Activated CD4-positive, alpha-beta T cell treated with anti-CD3 and anti-CD28 coated beads for 4 hours (primary cell): ENCODE results near the gene TRIOBP.
"Not testable (repeated sequence)": the region's sequence is repeated elsewhere in the genome, so short reads cannot be mapped to it uniquely, and the experiment has no call there.

Source experiments
- DNase-seq, 2 donors: peaks; one replicate each; pipeline ENCODE4 v3.0.0-alpha.2; 2020

The TRIOBP gene

GRCh38 chr22:37776639-37777005 is 79.8 kb downstream of the TRIOBP start:
- DNase-seq: no peak

GRCh38 chr22:37777122-37777687 is 80.4 kb downstream of the TRIOBP start:
- no peak for DNase-seq

- DNase-seq: no peak
These were observed 81.6 kb downstream of the TRIOBP start for GRCh38 chr22:37778370-37779009.

- no peak for DNase-seq
These were observed 84.7 kb downstream of the TRIOBP start for GRCh38 chr22:37781434-37782059.

- no peak for DNase-seq
These were observed 85.7 kb downstream of the TRIOBP start for GRCh38 chr22:37782340-37783168.

DNA sequence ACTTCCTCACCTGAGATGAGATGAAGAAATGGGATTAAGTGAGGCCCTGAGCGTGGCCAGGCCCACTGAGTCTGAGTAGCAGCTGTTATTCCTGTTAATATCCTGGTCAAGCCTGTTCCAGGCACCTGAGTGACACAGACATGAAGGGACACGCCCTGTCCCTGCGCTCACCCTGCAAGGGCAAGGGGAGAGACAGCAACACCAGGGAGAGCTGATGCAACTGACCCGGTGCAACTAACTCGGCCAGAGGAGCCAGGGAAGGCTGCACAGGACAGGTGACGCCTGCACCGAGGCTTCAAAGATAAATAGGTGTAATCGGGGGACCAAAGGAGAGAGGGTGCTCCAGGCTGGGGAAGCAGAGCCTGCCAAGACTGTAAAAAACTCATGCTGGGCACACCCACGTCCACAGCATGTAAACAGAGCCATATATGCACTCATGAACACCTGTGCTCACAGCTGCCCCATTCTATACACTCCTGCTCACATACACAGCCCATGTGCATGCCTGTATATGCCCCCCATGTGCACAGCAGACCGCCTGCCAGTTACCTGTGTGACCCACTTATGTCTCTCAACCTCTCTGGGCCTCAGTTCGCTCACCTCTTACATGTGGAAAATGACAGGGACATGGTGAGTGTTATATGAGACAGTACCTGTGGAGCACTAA is 88.1 kb downstream of the TRIOBP start:
- DNase-seq: no peak

DNA sequence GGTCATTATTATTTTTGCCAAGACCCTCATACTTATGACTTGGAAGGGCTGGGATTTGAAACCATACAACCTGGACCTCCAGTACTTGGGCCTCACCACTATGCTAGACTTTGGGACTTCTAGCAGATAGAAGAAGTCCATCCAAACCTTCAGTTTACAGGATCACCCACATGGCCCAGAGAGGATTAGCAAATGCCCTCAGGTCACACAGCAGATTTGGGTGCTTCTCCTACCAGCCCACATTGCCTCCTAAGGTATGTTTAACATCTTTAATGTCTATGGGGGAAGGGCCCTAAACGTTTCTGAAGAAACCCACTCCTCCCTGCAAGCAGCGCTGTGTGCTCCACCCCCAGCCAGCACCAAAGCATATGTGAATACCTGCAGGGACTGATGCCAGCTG is 93.4 kb downstream of the TRIOBP start:
- DNase-seq: no peak

- no peak for DNase-seq
These were observed 95.6 kb downstream of the TRIOBP start for GRCh38 chr22:37792494-37792893.

DNA sequence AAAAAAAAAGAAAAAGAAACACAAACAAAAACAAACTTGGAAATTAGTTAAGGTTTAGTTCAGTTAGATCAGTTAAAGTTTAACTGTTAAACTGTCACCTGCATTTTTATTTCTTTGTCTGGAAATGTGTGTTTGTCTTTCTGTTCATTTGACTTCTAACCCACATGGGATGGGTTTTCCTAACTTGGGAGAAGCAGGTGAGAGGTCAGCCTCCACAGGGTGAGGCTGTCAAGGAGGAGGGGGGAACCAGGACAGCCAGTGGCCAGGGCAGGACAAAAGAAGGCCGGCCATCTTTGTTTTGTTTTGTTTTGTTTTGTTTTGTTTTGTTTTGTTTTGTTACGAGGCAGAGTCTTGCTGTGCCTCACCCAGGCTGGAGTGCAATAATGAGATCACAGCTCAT is 97.5 kb downstream of the TRIOBP start:
- no peak for DNase-seq

DNA sequence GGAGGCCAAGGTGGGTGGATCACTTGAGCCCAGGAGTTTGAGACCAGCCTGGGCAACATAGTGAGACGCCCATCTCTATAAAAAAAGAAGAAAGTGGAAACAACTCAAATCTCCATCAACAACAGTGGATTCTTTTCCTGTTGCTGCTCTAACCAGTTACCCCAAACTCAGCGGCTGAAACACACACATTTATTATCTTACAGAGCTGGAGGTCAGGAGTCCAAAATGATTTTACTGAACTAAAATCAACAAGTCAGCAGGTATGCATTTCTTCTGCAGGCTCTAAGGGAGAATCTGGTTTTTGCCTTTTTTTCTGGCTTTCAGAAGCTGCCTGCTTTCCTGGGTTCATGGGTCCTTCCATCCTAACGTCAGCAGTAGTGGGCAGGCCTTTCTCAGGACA is 99.2 kb downstream of the TRIOBP start:
- no peak for DNase-seq

DNA sequence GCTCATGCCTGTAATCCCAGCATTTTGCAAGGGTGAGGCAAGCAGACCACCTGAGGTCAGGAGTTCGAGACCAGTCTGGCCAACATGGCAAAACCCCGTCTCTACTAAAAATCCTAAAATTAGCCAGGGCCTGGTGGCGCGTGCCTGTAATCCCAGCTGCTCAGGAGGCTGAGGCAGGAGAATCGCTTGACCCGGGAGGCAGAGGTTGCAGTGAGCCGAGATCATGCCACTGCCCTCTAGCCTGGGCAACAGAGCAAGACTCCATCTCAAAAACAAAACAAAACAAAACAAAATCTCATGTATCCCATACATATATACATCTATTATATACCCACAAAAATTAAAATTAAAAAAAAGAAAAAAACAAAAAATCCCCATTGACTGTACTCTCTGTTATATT is 100.4 kb downstream of the TRIOBP start:
- not testable (repeated sequence) for DNase-seq

GRCh38 chr22:37797874-37798500 is 101.1 kb downstream of the TRIOBP start:
- no peak for DNase-seq

DNA sequence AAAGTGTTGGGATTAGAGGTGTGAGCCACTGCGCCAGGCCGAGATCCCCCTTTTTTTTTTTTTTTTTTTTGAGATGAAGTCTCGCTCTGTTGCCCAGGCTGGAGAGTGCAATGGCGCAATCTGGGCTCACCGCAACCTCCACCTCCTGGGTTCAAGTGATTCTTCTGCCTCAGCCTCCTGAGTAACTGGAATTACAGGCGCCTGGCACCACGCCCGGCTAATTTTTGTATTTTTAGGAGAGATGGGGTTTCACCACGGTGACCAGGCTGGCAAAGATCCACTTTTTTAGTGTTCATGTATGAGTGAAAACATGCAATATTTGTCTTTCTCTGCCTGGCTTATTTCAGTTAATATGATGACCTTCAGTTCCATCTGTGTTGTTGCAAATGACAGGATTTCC is 103.1 kb downstream of the TRIOBP start:
- not testable (repeated sequence) for DNase-seq

DNA sequence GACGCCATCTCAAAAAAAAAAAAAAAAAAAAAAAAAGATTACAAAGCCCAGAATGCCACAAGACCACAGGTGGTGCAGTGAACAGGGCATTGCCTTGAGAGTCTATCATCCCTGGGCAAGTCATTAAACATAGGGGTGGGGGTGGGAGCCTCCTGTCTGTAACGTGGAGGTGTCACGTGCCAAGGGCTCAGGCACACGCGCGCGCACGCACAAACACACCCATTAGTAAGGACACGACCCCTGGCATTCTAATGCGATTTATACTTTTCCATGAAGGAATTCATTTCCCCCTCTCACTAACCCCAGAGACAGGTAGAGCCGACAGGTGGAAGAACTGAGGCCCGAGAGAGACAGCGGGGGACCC is 105.1 kb downstream of the TRIOBP start:
- DNase-seq: no peak

DNA sequence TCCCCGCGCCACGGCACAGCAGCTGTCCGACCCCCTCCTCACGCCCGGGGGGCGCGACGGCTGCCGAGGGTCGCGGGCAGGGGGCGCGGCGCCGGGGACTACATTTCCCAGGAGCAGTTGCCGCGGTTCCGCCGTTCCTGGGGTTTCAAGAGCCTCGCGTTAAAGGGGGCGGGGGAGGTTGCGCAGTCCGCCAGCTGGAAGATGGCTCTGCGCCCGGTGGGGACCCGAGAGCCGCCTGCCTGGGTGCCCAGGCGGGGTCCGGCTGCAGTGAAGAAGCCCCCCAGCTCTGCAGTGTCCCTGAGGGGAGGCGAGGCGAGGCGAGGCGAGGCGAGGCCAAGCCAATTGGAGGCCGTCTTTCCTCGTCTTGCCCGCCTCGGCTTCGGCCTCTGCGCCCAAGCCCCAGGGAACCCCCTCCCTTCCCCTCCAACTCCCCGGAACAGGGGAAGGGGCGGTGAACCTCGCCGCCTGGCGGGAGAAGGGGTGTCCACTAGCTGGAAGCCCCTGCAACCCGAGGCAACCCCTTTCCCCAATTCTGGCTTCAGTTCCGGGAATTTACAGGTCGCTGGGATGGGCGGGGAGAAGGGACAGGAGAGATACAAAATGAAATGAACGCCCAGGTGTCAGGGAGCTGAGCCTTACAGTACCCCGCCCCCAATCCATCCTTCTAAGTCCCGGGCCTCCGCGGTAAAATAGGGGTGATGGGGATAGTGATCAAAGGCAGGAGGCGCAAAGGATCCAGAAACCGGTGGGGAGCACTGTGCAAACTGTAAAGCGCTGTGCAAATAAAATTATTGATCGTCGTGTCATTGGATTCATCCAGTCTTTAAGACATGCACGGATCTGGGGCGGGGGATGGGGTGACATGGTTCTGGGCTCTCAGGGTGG is 105.7 kb downstream of the TRIOBP start:
- peak in 1 of 2 donors; percentile 11 for DNase-seq

GRCh38 chr22:37803195-37803638 is 106.4 kb downstream of the TRIOBP start:
- DNase-seq: no peak

DNA sequence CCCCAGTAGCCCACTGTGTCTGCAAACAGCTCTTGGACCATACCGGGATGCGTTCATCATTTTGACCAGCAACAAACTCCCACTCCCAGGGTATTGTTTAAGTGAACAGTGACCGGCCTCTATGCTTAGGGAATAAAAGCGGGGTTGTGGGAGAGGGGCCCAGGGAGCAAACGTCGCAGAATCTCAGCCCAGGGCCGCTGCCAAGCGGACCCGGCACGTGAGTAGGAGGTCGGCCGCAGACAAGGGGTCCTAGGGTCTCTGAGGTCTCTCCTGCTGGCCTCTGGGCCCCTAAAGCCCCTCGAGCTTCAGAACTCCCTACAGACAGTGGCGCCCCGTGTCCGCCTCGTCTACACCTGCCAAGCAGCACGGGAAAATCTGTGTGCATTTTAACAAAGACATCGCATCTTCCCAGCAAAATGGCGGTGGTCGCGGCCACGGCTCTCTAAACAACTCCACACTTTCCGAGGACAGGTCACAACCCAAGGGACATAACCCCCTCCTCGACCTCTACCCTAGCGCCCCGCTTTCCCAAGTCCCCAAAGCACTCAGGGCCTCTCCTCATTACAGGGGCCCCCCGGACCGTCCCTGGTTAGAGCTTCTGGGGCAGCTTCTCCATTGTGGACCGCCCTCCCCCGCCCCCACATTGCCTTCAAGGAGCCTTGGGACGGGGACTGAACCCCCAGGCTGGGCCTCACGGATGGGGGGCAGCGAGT is 106.9 kb downstream of the TRIOBP start:
- no peak for DNase-seq

- DNase-seq: no peak
These were observed 107.6 kb downstream of the TRIOBP start for GRCh38 chr22:37804352-37804880.

DNA sequence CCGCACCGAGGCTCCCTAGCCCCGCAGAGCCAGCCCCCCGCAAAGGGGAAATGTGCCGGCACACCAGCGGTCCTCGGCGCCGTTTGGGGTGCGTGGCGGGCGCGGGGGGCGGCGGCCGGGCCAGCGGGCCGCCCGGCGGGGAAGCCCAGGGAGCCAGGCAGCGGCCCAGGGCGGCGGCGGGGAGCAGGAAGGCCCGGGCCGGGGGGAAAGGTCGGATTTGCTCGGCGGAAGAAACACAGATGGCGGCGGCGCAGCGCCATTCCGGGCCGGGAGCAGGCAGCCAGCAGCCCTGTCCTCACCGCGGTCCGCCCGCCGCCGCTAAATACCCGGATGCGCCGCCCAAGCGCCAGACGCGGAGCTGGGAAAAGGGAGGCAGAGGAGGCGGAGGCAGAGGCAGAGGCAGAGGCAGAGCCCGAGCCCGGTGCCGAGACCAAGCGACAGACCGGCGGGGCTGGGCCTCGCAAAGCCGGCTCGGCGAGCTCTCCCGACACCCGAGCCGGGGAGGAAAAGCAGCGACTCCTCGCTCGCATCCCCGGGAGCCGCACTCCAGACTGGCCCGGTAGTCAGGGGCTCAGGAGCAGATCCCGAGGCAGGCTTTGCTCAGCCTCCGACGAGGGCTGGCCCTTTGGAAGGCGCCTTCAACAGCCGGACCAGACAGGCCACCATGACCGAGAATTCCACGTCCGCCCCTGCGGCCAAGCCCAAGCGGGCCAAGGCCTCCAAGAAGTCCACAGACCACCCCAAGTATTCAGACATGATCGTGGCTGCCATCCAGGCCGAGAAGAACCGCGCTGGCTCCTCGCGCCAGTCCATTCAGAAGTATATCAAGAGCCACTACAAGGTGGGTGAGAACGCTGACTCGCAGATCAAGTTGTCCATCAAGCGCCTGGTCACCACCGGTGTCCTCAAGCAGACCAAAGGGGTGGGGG is 108.3 kb downstream of the TRIOBP start:
- peak; percentile 59 to 60 for DNase-seq
